EL (cell line): ENCODE results near the gene MITF.
A peak's percentile ranks its signal among the peaks of the same experiment; 100 is the strongest.

Experiments used
- DNase-seq: peaks from one replicate; pipeline ENCODE4 v3.0.0-alpha.2; 2016

Gene MITF

DNA sequence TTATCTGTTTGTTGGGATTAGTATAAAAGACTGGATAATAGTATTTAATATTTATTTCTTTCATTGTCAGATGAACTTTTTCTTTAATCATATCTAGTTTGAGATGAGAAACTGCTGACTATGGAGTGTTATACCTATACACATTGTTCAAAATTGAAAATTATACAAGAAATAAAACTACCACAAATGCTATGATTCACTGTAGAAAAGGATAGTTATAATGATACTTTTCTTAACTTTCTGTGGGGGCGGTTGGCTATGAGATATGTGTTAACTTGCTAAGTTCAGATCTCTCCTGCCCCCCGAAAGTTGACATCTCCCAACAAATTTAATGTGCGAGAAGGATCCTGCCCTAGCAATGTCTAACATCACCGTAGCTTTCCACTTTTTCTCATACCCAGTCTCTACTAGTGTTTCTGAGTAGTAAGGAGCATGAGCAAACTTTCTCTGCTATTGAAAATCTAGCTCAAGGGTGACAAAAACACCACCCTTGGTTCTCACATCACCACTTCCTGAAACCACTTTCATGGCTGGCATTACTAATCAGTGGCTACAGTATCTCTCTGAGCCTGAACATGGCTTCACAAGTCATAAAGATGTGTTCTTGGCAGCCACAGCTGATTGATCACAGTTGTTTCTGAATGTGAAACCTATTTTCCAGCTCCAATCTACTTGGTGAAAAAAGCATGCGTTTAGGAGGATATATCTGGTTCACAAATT lies 244.4 kb downstream of the MITF start:
- no peak for DNase-seq

DNA sequence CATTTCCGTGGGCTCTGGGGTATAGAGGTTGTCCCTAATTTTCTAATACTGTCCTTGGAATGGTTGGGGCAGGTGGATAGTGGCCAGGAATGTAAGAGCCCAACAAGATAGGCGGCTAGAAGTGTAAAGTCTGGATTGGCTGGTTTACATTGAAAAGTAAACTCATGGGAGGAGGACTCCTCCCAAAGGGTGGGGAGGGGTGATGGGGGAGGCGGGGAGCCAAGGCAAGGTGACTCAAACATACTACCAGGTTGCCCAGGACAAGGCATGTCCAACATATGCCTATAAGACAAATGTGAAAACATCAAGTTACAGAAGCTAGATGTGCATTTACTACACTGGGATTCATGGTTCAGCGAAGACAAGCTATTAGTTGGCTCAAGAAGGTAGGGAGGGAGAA lies 246.0 kb downstream of the MITF start:
- no peak for DNase-seq

DNA sequence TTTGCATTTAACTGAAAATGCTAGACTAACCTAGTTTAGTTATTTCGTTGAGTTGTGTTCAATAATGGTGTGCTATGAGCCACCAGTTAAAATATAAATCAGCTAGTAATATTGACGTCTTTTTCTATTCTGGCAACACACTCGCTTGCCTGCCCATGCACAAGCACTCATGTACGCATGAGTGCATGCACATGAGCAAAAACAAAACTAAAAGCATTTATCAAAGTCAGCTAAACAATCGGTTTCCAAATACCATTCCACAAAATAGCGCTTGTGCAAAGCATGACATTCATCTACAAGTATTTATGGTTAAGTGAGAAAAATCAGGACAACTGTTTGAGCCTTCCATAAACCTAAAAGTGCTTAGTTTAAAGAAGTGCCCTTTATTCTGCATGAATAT lies 247.2 kb downstream of the MITF start:
- no peak for DNase-seq

DNA sequence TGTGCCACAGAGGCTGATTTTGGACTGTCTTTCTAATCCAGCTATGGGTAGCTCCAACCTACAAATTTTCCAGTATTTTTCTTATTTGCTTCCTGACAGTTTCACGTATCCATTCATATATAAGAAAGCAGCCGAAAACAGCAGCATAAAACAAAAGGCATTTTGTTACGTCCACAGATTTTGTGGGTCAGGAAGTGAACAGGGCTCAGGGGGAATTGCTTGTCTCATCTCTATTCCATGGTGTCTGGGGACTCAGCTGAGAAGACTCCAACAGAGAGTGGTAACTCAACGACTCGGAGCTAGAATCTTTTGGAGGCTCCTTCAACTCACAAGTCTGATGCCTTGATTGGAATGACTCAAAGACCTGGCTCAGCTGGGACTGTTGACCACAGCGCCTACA lies 248.6 kb downstream of the MITF start:
- DNase-seq = no peak

DNA sequence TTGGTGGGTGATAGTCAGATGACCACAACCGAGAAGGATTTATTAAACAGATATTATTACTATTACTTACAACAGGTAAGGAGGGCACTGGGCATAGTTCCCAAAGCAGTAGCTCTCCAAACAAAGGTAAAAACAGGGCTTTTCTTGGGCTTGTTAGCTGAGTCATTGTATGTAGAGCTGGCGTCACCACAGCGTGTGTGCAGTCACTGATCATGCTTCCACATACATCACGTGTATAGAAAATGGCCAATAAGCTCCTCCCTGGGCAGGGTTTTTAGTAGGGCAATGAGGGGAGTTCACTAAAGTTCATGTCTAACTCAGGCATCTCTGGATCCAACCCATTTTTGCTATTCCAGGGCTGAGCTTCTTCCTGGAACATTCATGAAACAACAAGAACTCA lies 254.5 kb downstream of the MITF start:
- no peak for DNase-seq

DNA sequence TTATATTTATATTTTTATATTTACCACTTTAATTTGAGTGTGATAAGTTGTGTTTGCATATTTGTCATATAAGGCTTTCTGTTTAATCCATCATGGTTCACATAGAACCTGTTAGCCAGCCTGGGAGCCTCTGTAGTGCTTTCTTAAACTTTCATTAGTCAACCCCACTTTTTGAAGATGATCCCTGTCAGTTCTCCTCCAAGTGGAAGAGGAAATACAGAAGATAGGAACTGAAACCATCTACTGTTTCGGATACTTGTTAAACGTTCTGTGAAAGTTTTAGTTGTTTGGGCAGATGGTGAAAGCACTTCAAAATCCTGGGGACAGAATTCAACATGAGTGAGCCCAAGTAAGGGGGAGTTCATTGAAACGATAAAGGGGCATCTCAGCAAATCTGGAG lies 255.7 kb downstream of the MITF start:
- no peak for DNase-seq

DNA sequence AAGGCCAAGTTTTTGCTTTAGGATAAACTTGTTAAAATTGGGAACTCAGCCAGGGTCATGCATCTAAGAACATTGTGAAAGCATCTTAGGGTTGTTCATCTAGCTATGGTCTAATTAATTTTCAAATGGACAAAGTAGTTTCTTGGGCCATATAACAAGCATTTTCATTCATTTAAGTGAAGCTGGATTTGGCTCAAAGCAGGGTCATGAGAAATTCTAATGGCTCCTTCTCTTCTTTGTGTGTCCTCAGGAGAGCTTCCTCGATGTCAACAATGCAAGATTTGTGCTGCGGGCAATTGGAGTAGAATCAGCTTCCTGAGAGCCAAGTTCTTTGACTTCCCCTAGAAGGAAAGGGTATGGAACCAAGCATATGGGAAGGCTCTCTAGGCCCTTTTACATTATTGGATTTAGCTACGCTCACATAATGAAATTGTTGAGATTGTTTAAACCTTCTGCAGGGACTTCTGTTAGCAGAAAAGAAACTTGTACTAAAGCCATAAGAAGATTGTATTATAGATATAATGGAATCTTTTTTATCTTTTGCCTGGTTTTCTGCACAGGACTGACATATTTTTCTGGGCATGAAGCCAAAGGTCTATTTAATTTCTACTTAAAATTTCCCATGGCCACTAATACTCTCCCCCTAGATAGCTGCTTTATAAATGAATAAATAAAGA lies 258.5 kb downstream of the MITF start:
- DNase-seq = no peak

DNA sequence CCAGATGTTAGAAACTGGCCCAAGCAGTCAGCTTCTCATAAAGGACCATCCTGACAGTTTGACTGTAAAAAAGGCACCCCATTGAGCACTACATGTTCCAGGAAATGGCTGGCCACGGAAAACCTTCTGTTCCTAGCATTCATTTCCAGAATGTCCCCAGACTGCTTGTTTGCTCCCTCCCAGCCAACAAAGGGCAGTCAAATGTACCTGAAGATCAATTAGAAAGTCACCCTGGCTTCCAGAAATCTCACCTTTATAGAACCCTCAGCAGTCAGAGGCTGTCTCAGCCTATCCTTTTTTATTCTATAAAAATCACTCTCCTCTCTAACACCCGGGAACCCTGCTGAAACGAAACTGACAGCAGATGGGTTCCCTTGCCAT lies 259.5 kb downstream of the MITF start:
- DNase-seq = peak; percentile 1

DNA sequence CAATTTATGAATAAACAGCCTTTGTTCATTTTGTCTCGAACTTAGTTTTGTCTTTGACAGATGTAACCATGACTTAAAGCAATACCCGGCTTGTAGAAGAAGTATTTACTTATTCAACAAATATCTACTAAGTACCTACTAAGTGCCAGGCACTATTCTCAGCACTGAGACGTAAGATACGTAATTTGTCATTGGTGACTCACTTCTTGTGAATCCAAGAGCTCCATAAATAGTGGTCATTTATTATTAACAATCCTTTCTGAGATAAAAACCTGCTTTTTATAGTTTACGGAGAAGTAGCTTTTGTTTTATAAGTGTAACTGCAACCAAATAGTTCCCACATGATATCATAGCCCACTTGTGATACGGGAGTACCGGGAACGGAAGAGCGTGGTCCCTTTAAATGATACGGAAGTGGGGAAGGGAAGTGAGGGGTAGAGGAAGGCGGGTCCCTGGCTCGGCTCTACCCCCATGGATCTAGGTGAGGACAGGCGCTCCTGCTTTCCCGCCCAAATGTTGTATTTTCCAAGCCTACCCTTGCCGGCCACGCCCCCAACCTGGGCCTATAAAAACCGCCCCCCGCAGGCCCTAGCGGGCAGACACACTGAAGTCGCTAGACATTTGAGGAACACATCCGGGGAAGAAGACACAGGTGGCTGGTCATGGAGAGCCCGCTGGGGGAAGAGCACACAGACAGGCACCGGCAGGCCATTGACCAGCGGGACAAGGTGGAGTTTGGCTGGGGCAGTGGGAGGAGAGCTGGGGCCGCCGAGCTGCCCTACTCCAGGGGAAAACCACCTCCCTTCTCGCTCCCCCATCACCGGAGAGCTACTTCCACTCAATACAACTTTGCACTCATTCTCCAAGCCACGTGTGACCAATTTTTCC lies 260.1 kb downstream of the MITF start, which contains the start of gene SAMMSON:
Gene SAMMSON, plus strand, starts transcription at position 594 of the 888 bp plus-strand sequence.
- peak; percentile 48 for DNase-seq

DNA sequence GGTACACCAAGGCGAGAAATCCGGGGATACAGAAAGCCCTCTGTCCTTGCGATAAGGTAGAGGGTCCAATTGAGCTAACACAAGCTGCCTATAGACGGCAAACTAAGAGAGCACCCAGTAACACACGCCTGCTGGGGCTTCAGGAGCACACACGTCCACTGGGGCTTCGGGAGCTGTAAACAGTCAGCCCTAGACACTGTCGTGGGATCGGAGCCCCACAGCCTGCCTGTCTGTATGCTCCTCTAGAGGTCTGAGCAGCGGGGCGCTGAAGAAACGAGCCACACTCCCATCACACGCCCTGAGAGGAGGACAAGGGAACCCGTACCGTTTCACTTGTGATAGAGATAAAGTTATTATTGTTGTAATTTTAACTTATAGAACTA lies 260.8 kb downstream of the MITF start:
- DNase-seq = no peak

DNA sequence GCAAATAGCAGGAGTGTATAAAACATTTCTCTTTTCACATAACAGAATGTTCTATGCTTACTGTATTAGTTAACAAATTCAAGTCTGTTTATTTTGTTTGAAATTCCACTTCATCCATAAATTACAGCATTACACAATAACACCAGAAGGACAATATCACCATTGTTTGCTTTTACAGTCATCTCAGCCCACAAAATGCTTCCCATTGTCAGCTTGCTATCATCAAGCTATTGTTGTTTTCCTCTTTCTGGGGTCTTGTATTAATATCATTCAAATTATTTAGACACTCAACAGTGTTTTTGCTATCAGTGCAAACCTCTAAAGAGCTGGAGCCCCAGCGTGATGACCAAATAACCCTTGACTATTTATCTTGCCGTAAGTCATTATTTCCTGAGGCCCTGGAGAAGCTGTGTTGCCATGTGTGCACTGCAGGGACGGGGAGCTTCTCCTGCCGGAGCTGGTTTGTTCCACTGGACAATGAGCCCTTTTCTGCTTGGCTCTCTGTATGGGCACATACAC lies 261.4 kb downstream of the MITF start:
- DNase-seq = no peak

DNA sequence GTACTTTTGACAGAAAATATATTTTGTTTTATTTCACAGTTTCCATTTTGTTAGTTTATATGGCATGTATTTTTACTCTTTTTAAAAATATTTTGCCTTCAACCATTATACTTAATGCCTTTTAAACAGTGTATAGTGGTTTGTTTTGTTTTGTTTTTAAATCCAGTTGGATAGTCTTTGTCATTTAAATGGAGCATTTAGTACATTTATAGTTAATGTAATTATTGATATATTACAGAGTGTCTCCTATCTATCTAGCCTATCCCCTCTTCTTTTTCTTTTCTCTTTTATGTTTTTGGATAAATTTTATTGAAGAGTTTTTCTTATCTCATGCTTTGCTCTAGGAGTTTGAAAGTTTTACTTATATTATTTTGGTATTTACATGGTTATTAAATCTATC lies 263.9 kb downstream of the MITF start:
- no peak for DNase-seq

DNA sequence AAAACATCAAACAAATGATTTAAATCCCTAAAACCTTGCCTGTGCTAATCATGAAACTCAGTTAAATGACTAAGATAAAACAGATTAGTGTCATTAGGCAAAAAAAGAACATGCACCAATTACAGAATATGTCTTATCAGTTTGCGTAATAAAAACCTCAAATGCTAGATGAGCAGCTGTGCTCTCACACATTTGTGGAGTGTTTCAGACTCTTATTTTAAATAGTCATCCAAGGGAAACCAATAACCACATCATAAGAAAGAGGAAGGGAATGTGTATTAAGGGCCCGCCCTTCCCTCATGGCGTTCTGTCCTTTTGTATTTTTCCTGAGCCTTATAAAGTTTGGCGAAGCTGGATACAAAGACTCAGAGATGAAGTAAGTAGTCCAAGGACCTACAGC lies 266.8 kb downstream of the MITF start:
- DNase-seq = no peak

DNA sequence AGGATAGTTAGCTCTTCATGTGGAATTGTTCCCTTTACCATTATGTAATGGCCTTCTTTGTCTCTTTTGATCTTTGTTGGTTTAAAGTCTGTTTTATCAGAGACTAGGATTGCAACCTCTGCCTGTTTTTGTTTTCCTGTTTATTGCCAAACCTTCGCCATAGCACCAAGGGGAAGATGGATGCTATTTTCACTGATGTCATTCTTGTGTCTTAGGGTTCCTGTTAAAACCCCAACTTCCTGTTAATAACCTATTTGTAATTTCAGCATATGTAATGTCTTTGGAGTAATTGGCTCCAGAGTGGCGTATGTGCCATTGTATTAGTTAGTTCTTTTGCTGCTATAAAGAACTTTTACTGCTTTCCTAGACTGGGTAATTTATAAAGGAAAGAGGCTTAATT lies 271.1 kb downstream of the MITF start:
- DNase-seq = no peak

DNA sequence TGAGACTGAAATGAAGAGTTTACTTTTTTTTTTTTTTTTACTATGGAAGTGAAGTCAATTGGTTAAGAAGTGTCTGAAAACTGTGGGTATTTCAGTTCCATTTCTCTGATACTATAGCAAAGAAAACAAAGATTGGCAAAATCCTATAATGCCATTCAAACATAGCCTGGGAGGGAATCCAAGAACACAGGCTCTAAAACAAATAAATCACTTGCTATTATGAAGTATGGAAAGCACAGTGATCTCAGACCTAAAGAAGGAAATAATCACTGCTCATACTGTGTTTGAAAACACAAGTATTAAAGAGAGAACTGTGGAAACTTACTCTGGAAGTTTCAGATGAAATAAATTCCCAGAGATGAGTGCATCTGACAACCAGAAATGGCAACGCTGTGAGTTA lies 272.3 kb downstream of the MITF start:
- DNase-seq = no peak
